Heart left ventricle (tissue), 16 donors: ENCODE data around the gene SH3PXD2A. TPM values are rescaled to one million over a fixed set of nuclear protein-coding genes. Genes with fewer than 3 reads are reported as not detected.

Experiments
- ATAC-seq, 4 donors: fragments of 200-7000 bp; cut with Tn5 transposase; one replicate each; pipeline ENCODE4 v1.9.1; 2020 to 2022; ENCODE audit warnings: moderate library complexity in 4 of 4, mild to moderate bottlenecking in 3 of 4, moderate number of reproducible peaks in 1 of 4
- DNase-seq, 5 donors: peaks; one replicate each; pipeline ENCODE4 v3.0.0-alpha.2; 2020
- H3K27ac ChIP-seq, 12 donors: fragments of 200-600 bp; sonication (generic) in 4 of 12; one replicate each; pipeline versions ENCODE4 v1.5.0 to v1.8.0; 2016 to 2022; ENCODE audit warnings: mild to moderate bottlenecking in 2 of 12
- H3K27me3 ChIP-seq, 9 donors: fragments of 200-600 bp; sonication (generic) in 2 of 9; one replicate each; pipeline versions ENCODE4 v1.5.1 to v1.8.0; 2016 to 2022; ENCODE audit warnings: mild to moderate bottlenecking in 3 of 9
- H3K36me3 ChIP-seq, 9 donors: fragments of 200-600 bp; sonication (generic) in 2 of 9; one replicate each; pipeline versions ENCODE4 v1.5.0 to v1.8.0; 2018 to 2022; ENCODE audit warnings: mild to moderate bottlenecking in 2 of 9
- H3K4me1 ChIP-seq, 12 donors: fragments of 200-600 bp; sonication (generic) in 4 of 12; one replicate each; pipeline versions ENCODE4 v1.5.0 to v1.8.0; 2016 to 2022; ENCODE audit warnings: mild to moderate bottlenecking in 3 of 12
- H3K4me3 ChIP-seq, 12 donors: fragments of 200-600 bp; sonication (generic) in 4 of 12; one replicate each; pipeline versions ENCODE4 v1.5.0 to v1.8.0; 2017 to 2022; ENCODE audit warnings: mild to moderate bottlenecking in 9 of 12, moderate library complexity in 4 of 12
- H3K9me3 ChIP-seq, 12 donors: fragments of 200-600 bp; sonication (generic) in 4 of 12; one replicate each; pipeline versions ENCODE4 v1.5.0 to v1.8.0; 2016 to 2022; ENCODE audit warnings: mild to moderate bottlenecking in 1 of 12
- POLR2A ChIP-seq, 2 donors: fragments of 450-650 bp; IDR thresholded peaks; one replicate each; pipeline ENCODE4 v1.6.1; 2017; ENCODE audit warnings: antibody characterized with exemption in 2 of 2, mild to moderate bottlenecking in 2 of 2, moderate library complexity in 2 of 2
- WGBS, 4 donors: extraction: QIAGEN DNeasy Blood & Tissue Kit in 2 of 4; methylation state at CpG; one replicate each; pipeline versions ENCODE4 v1.1.5 to v1.1.7; 2013 to 2018; 5-methylcytosine and 5-hydroxymethylcytosine counted together
- intact Hi-C, 10 donors: fragments of 100-400 bp; cut with DNase I; formaldehyde crosslinking; loops; one replicate each; pipeline versions ENCODE4 v1.11.1 to v1.14.2; 2022
- polyA plus RNA-seq, 2 donors: library from polyadenylated mRNA; stranded (reverse); fragments of 200-250 nt; gene quantifications; one replicate each; pipeline ENCODE4 v1.2.3, GENCODE V29; 2013
- total RNA-seq, 9 donors: library from RNA; depleted of rRNA in 2 of 9; stranded (reverse); fragments of >200 nt in 2 of 9; fragmentation: NEBNext Ultra II Directional in 3 of 9; extraction: Animal tissue kit (Norgen Biotek cat#: 25700) in 3 of 9; gene quantifications; one replicate each; pipeline versions ENCODE4 v1.1.0 to v1.2.4, GENCODE V29; 2016 to 2023
- TF ChIP-seq, protein P1 (sequence below), 12 donors: fragments of 200-600 bp; sonication (generic) in 4 of 12; IDR thresholded peaks; one replicate each; pipeline versions ENCODE4 v1.5.0 to v1.8.0; 2018 to 2022; ENCODE audit warnings: antibody characterized with exemption in 12 of 12, mild to moderate bottlenecking in 5 of 12
- donor health status: ischemic (EF 13 %, LVEDD 7.1; RV severe dilation, severe dysfunction).
- donor health status: healthy with polysubstance abuse.
- donor health status: DM: no; HTN: yes; CAD: no.
- donor health status: DM: no; HTN: no; CAD: no.
- donor health status: ischemic (EF 25% LVEDD 6.9; RV normal size, moderate dysfunction).
- donor health status: ischemic (EF 25% LVEDD 5.7; RV mildly dilated, moderate dysfunction).
- donor health status: healthy.
- donor health status: DM: yes; HTN: yes; CAD: no.
- donor health status: ischemic (EF 35%, LVEDD 5.7; RV mildly dilated, moderate dysfunction).
- donor health status: nonischemic (EF 11% LVEDD 7.7; RV severe dilation, severe dysfunction).
- donor health status: DM: yes; HTN: yes; CAD: no.
- donor health status: PGD.
- donor health status: ischemic (EF 29% LVEDD 5.4; RV normal size, mild dysfunction).
- donor health status: nonischemic (EF 23%, LVEDD 6.1; RV moderate dilation, normal function).

SH3PXD2A gene
- total and polyA plus RNA-seq, 11 donors = 11.8 to 43.4 (median 31.1) TPM

DNA sequence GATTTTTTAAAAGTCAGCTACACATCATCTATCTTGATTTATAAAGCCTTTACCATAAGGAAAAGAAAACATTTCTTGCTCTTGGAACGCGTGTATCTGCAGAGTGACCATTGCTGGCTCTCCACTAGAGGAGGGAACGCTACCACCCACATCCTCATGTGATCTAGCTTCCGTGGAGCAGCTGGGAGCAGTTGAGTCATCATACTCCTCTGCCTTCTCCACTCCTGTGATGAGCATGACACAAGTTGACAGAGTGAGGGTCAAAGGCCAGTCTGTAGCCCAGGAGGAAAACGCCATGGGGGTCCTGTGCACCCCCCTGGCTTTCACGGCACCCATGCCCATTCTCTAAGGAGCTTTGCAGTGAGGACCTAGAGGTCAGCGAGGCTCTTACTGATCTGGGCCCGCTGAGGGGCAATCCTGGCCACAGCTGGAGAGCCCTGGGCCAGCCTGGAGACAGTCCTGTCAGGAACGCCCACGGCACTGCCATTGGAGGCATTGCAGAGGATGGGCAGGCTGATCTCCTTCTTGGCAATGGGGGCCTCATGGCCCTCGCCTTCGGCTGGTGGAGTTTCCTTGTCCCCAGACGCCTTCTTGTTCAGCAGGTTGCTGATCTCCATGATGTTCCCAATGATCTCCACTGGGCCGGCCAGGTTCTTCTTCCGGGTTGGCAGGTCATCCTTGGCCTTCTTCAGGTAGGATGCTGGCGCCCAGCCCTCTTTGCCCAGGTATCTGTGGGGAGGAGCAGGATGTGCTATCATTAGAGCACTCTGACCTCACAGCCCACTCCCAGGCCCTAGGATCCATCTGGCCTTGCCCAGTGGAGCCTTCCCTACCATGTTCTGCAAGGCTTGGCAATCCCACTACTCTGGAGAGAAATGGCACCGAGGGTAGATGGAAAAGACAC is 242.7 kb downstream of the SH3PXD2A start:
- H3K4me3 ChIP-seq = no peak overlapping the region
- WGBS, 4 donors = 82 to 92% (median 89%) methylated on average over 10 to 17 of the region's 17 CpGs
- intact Hi-C loops = loop anchor here in 2 of 10 donors (5.0 to 10.0 kb wide), 2 partner anchors 65 to 242 kb away; partner anchors contain the start of gene SH3PXD2A (in 1 of the 2)
- TF ChIP-seq, protein P1, sequence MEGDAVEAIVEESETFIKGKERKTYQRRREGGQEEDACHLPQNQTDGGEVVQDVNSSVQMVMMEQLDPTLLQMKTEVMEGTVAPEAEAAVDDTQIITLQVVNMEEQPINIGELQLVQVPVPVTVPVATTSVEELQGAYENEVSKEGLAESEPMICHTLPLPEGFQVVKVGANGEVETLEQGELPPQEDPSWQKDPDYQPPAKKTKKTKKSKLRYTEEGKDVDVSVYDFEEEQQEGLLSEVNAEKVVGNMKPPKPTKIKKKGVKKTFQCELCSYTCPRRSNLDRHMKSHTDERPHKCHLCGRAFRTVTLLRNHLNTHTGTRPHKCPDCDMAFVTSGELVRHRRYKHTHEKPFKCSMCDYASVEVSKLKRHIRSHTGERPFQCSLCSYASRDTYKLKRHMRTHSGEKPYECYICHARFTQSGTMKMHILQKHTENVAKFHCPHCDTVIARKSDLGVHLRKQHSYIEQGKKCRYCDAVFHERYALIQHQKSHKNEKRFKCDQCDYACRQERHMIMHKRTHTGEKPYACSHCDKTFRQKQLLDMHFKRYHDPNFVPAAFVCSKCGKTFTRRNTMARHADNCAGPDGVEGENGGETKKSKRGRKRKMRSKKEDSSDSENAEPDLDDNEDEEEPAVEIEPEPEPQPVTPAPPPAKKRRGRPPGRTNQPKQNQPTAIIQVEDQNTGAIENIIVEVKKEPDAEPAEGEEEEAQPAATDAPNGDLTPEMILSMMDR (IDR thresholded peaks at IDR 0.05) = no peak
- TF ChIP-seq POLR2A (IDR thresholded peaks at IDR 0.05) = no peak
- H3K4me1 ChIP-seq = peaks cover 8 to 70% (median 36%) of the 10 kb centered on the region in 12 donors
- H3K36me3 ChIP-seq = peaks cover 0 to 54% (median 32%) of the 10 kb centered on the region in 9 donors
- H3K27me3 ChIP-seq = no peaks in the 10 kb centered on the region
- ATAC-seq (peak in 3 of 4 donors; percentile 46 to 56 (median 49)), DNase-seq (peak in 1 of 5 donors; percentile 40)
- no peaks in the 10 kb centered on the region for H3K9me3 ChIP-seq
- no peak overlapping the region for H3K27ac ChIP-seq

DNA sequence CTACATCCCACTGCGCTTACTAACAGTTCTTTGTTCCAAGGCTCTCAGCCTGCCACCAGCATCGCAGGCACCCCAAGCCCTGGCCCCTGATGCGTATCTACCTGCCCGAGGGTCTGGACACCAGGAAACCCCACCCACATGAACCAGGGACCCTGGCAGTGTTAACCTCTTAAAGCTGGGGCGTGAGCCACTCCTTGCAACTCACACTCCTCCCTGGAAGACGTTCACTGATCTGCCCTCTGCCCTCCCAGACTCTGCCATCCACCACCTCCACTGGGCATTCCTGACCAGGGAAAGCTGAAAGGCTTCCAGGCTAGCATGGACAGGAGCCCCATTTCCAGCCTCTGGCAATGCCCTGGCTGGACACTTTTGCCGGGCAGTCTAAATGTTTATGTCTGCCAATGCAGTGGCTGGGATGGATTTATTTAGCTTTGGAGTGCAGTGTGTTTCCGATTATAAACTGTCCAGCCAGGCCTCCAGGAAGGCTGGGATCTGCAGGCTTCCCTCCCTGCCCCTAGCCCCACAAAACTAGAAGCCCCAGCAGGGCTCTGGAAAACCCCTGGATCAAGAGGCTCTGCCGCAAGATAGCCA is 244.4 kb downstream of the SH3PXD2A start:
- Histone ChIP-seq H3K4me3 (no peak overlapping the region), H3K4me1 (peaks cover 4 to 53% (median 19%) of the 10 kb centered on the region in 12 donors), H3K27ac (peak overlapping the region in 5 of 12 donors; percentile 3 to 57 (median 26)), H3K36me3 (peaks cover 0 to 54% (median 32%) of the 10 kb centered on the region in 9 donors), H3K9me3 (no peaks in the 10 kb centered on the region), H3K27me3 (no peaks in the 10 kb centered on the region)
- 71 to 85% (median 78%) methylated on average over 9 of the region's 9 CpGs for WGBS, 4 donors
- TF ChIP-seq, protein P1 (IDR thresholded peaks at IDR 0.05) = no peak
- no peak for TF ChIP-seq POLR2A (IDR thresholded peaks at IDR 0.05)
- ATAC-seq (peak in 3 of 4 donors; percentile 13 to 48 (median 42)), DNase-seq (peak in 1 of 5 donors; percentile 19)
- intact Hi-C loops = loop anchor here in 2 of 10 donors (5.0 to 10.0 kb wide), 2 partner anchors 66 to 244 kb away; partner anchors contain the start of gene SH3PXD2A (in 1 of the 2)

DNA sequence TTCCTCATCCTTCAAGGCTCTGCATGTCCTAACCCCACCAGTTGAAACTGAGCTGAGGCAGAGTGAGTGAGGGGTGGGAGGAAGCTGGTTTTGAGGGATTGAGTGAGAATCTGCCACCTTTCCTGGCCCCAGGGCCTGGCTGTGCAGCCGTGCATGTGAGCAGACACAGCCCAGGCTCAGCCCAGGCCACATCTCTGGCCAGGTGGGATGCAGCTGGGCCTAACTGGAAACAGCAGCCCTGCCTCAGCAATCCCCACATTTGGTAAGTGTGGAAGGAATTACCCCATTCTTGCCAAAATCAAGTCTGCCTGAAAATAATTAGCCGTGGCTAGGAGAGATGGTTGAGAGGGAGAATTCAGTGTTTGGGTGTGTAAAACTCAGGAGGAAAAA is 245.3 kb downstream of the SH3PXD2A start:
- no peak overlapping the region for H3K27ac ChIP-seq
- peaks cover 3 to 45% (median 15%) of the 10 kb centered on the region in 12 donors for H3K4me1 ChIP-seq
- peak in 1 of 5 donors; percentile 42 for DNase-seq
- no peaks in the 10 kb centered on the region for H3K27me3 ChIP-seq
- WGBS, 4 donors = 65 to 84% (median 76%) methylated on average over 1 to 2 of the region's 2 CpGs
- H3K9me3 ChIP-seq = no peaks in the 10 kb centered on the region
- peaks cover 0 to 54% (median 36%) of the 10 kb centered on the region in 9 donors for H3K36me3 ChIP-seq
- no peak overlapping the region for H3K4me3 ChIP-seq
- TF ChIP-seq POLR2A (IDR thresholded peaks at IDR 0.05) = no peak
- TF ChIP-seq, protein P1 (IDR thresholded peaks at IDR 0.05) = no peak
- intact Hi-C loops = loop anchor here in 2 of 10 donors (5.0 to 10.0 kb wide), 2 partner anchors 67 to 245 kb away; partner anchors contain the start of gene SH3PXD2A (in 1 of the 2)
- peak in 1 of 4 donors; percentile 25 for ATAC-seq
